ENCODE measurements around the gene ARX.
A peak's percentile ranks its signal among the peaks of the same experiment; 100 is the strongest.

DNA sequence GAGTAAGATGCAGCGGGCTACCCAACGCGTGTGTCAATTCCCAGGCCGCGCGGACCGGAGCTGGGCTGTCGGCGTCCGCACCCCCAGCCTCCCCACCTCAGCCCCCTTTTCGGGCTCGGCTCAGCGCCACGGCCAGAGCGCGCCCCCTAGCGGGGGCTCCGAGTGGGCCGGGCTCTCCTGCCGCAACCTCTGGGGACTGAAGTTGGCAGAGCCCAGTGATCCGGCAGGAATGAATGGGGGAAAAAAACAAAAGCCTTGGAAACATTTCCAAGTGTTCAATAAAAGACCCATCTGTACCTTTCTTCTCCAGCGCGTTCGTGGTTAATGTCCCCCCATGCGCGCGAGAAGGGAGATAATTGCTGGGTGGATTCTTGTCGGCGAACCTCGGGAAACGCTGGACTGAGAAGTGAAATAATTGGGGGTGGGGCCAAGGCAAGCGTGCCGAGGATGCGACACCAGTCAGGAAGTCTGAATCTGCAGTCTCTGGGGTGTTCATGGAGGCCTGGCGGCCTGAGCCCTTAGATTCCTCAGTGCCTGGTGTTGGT is 5.2 kb upstream of the ARX start:
- TF ChIP-seq RAD21 (IDR thresholded peaks at IDR 0.05 in 1 of 2, conservative IDR thresholded peaks at IDR 0.05 in 1 of 2; ENCODE audit: low read depth in 2 of 2, low read length in 2 of 2) (peak; percentile 62 to 69), TAF1 (IDR thresholded peaks at IDR 0.05; ENCODE audit: low read depth, low read length) (no peak), MAFK (IDR thresholded peaks at IDR 0.05; ENCODE audit: low read depth, low read length) (no peak), YY1 (IDR thresholded peaks at IDR 0.05; ENCODE audit: low read depth, low read length) (no peak), RBBP5 (IDR thresholded peaks at IDR 0.05; ENCODE audit: borderline replicate concordance, low read depth, low read length) (no peak), SP2 (IDR thresholded peaks at IDR 0.05; ENCODE audit: low read length) (no peak)
- TF ChIP-seq, protein P1, sequence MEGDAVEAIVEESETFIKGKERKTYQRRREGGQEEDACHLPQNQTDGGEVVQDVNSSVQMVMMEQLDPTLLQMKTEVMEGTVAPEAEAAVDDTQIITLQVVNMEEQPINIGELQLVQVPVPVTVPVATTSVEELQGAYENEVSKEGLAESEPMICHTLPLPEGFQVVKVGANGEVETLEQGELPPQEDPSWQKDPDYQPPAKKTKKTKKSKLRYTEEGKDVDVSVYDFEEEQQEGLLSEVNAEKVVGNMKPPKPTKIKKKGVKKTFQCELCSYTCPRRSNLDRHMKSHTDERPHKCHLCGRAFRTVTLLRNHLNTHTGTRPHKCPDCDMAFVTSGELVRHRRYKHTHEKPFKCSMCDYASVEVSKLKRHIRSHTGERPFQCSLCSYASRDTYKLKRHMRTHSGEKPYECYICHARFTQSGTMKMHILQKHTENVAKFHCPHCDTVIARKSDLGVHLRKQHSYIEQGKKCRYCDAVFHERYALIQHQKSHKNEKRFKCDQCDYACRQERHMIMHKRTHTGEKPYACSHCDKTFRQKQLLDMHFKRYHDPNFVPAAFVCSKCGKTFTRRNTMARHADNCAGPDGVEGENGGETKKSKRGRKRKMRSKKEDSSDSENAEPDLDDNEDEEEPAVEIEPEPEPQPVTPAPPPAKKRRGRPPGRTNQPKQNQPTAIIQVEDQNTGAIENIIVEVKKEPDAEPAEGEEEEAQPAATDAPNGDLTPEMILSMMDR (IDR thresholded peaks at IDR 0.05; ENCODE audit: control extremely low read depth in 1 of 3, insufficient read depth in 1 of 3, low read depth in 1 of 3, low read length in 3 of 3) = peak in 2 of 3 experiments; percentile 59 to 69; a peak in 3 of 4 replicates
- TF ChIP-seq, protein P2, sequence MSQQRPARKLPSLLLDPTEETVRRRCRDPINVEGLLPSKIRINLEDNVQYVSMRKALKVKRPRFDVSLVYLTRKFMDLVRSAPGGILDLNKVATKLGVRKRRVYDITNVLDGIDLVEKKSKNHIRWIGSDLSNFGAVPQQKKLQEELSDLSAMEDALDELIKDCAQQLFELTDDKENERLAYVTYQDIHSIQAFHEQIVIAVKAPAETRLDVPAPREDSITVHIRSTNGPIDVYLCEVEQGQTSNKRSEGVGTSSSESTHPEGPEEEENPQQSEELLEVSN (IDR thresholded peaks at IDR 0.05) = no peak; the same call in 1 of the 2 replicates
